GM21717 (cell line): ENCODE measurements around the gene GPR31.

Source experiments
- ATAC-seq: cut with Tn5 transposase; IDR thresholded peaks from one replicate; pipeline ENCODE4 v1.9.1; 2021; ENCODE audit warnings: mild to moderate bottlenecking, moderate library complexity; ENCODE audit not compliant: unreplicated experiment

The GPR31 gene

GRCh38 chr6:167119670-167120582 lies 37.9 kb downstream of the GPR31 start:
- ATAC-seq, result no peak

- no peak for ATAC-seq
These were observed 38.9 kb downstream of the GPR31 start for GRCh38 chr6:167118839-167119238.

GRCh38 chr6:167118006-167118405 lies 39.8 kb downstream of the GPR31 start:
- no peak for ATAC-seq

GRCh38 chr6:167116838-167117228 lies 40.9 kb downstream of the GPR31 start:
- ATAC-seq, result no peak

GRCh38 chr6:167116109-167116837 lies 41.5 kb downstream of the GPR31 start:
- no peak for ATAC-seq

- ATAC-seq, result no peak
These were observed 42.7 kb downstream of the GPR31 start for GRCh38 chr6:167115054-167115453.

GRCh38 chr6:167113935-167114910 lies 43.6 kb downstream of the GPR31 start:
- peak; percentile 90 for ATAC-seq

- ATAC-seq, result peak; percentile 45
These were observed 44.6 kb downstream of the GPR31 start for GRCh38 chr6:167113047-167113754.

GRCh38 chr6:167112421-167112820 lies 45.4 kb downstream of the GPR31 start:
- ATAC-seq, result no peak

GRCh38 chr6:167111597-167111996 lies 46.2 kb downstream of the GPR31 start:
- no peak for ATAC-seq

- ATAC-seq, result no peak
These were observed 48.1 kb downstream of the GPR31 start for GRCh38 chr6:167109651-167110050.

GRCh38 chr6:167108278-167108677 lies 49.5 kb downstream of the GPR31 start:
- no peak for ATAC-seq

- ATAC-seq, result no peak
These were observed 50.0 kb downstream of the GPR31 start for GRCh38 chr6:167107787-167108186.

GRCh38 chr6:167106406-167106805 lies 51.4 kb downstream of the GPR31 start:
- ATAC-seq, result no peak
